Medulla oblongata (tissue), 1 donor: ENCODE results near the gene LPIN1.

Experiments
- DNase-seq: peaks from one replicate; pipeline ENCODE4 v3.0.0-alpha.2; 2015; ENCODE audit errors: extremely low spot score

LPIN1 gene

GRCh38 chr2:11784747-11785610 lies 38.5 kb downstream of the LPIN1 start:
- DNase-seq, result peak; percentile 32

- no peak for DNase-seq
Observed at GRCh38 chr2:11785611-11785940, 39.1 kb downstream of the LPIN1 start.

- DNase-seq, result no peak
Observed at GRCh38 chr2:11786191-11786590, 39.8 kb downstream of the LPIN1 start.

- DNase-seq, result no peak
Observed at GRCh38 chr2:11786592-11786991, 40.2 kb downstream of the LPIN1 start.

GRCh38 chr2:11787991-11788390 lies 41.6 kb downstream of the LPIN1 start:
- DNase-seq, result no peak

GRCh38 chr2:11788461-11789124 lies 42.2 kb downstream of the LPIN1 start:
- DNase-seq, result no peak

- DNase-seq, result no peak
Observed at GRCh38 chr2:11789243-11789642, 42.8 kb downstream of the LPIN1 start.

- no peak for DNase-seq
Observed at GRCh38 chr2:11790228-11790627, 43.8 kb downstream of the LPIN1 start.

- no peak for DNase-seq
Observed at GRCh38 chr2:11795590-11795989, 49.2 kb downstream of the LPIN1 start.

- no peak for DNase-seq
Observed at GRCh38 chr2:11796190-11797171, 50.0 kb downstream of the LPIN1 start.

- no peak for DNase-seq
Observed at GRCh38 chr2:11797846-11798245, 51.4 kb downstream of the LPIN1 start.

GRCh38 chr2:11798701-11799435 lies 52.4 kb downstream of the LPIN1 start:
- no peak for DNase-seq

GRCh38 chr2:11799826-11800225 lies 53.4 kb downstream of the LPIN1 start:
- no peak for DNase-seq

GRCh38 chr2:11802782-11803191 lies 56.4 kb downstream of the LPIN1 start:
- DNase-seq, result no peak

- DNase-seq, result no peak
Observed at GRCh38 chr2:11805024-11805423, 58.6 kb downstream of the LPIN1 start.

GRCh38 chr2:11805920-11806319 lies 59.5 kb downstream of the LPIN1 start:
- no peak for DNase-seq

- DNase-seq, result no peak
Observed at GRCh38 chr2:11807156-11808015, 61.0 kb downstream of the LPIN1 start.

- DNase-seq, result no peak
Observed at GRCh38 chr2:11808016-11808400, 61.6 kb downstream of the LPIN1 start.

- no peak for DNase-seq
Observed at GRCh38 chr2:11809586-11810236, 63.3 kb downstream of the LPIN1 start.
